Fibroblast of lung (primary cell): ENCODE results near the gene CBFB. TPM values are rescaled to one million over a fixed set of nuclear protein-coding genes. Genes with fewer than 3 reads are reported as not detected.

ENCODE experiments used
- DNase-seq, 2 donors: peaks; one replicate each; pipeline versions ENCODE4 v3.0.0 to v3.0.0-alpha.2; 2010; ENCODE audit warnings: low read depth in 2 of 2
- H2AFZ ChIP-seq: 2 replicates; pipeline ENCODE4 v1.5.1; 2012; ENCODE audit warnings: low read length, control low read depth, inconsistent platforms
- H3K27ac ChIP-seq: 2 replicates; pipeline ENCODE4 v1.5.1; 2011; ENCODE audit warnings: low read length, control low read depth; ENCODE audit not compliant: insufficient read depth
- H3K27me3 ChIP-seq: 2 replicates; pipeline ENCODE4 v1.5.1; 2011; ENCODE audit warnings: mild to moderate bottlenecking, low read length; ENCODE audit not compliant: control insufficient read depth, insufficient read depth
- H3K36me3 ChIP-seq: 2 replicates; pipeline ENCODE4 v1.5.1; 2011; ENCODE audit warnings: low read length; ENCODE audit not compliant: control insufficient read depth, insufficient read depth
- H3K4me1 ChIP-seq: 2 replicates; pipeline ENCODE4 v1.5.1; 2011; ENCODE audit warnings: low read length; ENCODE audit not compliant: control insufficient read depth, insufficient read depth; ENCODE audit errors: extremely low read depth
- H3K4me2 ChIP-seq: 2 replicates; pipeline ENCODE4 v1.5.1; 2011; ENCODE audit warnings: low read length, control low read depth; ENCODE audit not compliant: insufficient read depth; ENCODE audit errors: extremely low read depth
- H3K4me3 ChIP-seq, 4 experiments: fragments of 200-600 bp in 1 of 4; sonication (generic) in 1 of 4; replicated peaks in 1 of 4; 2 replicates each; pipeline ENCODE4 v1.5.1; 2011 to 2016; ENCODE audit warnings: low read length in 4 of 4, low read depth in 3 of 4, mild to moderate bottlenecking in 3 of 4, control low read depth in 2 of 4, inconsistent platforms in 1 of 4, mixed read lengths in 1 of 4; ENCODE audit not compliant: insufficient read depth in 1 of 4; ENCODE audit errors: control extremely low read depth in 1 of 4
- H3K79me2 ChIP-seq: 2 replicates; pipeline ENCODE4 v1.5.1; 2012; ENCODE audit warnings: mild to moderate bottlenecking, low read length, inconsistent platforms; ENCODE audit not compliant: control insufficient read depth, insufficient read depth
- H3K9ac ChIP-seq: 2 replicates; pipeline ENCODE4 v1.5.1; 2011; ENCODE audit warnings: mild to moderate bottlenecking, low read length, control low read depth; ENCODE audit not compliant: insufficient read depth
- H3K9me3 ChIP-seq: 2 replicates; pipeline ENCODE4 v1.5.1; 2012; ENCODE audit warnings: low read depth, low read length; ENCODE audit not compliant: control insufficient read depth, insufficient read depth
- H4K20me1 ChIP-seq: 2 replicates; pipeline ENCODE4 v1.5.1; 2011; ENCODE audit warnings: low read length; ENCODE audit not compliant: control insufficient read depth, insufficient read depth; ENCODE audit errors: extremely low read depth
- CTCF ChIP-seq, 2 donors: IDR thresholded peaks in 1 of 2; conservative IDR thresholded peaks in 1 of 2; 1 replicate in 1 of 2; 2 replicates in 1 of 2; pipeline ENCODE4 v1.5.1; 2011 to 2012; ENCODE audit warnings: low read length in 2 of 2, control low read depth in 1 of 2, inconsistent platforms in 1 of 2, low read depth in 1 of 2, mild to moderate bottlenecking in 1 of 2
- EZH2 ChIP-seq: IDR thresholded peaks from 2 replicates; pipeline ENCODE4 v1.5.1; 2012; ENCODE audit warnings: low read length, control low read depth, mild to moderate bottlenecking; ENCODE audit errors: missing control alignments
- polyA plus RNA-seq, 2 donors: library from polyadenylated mRNA; depleted of rRNA in 1 of 2; stranded (reverse) in 1 of 2; unstranded in 1 of 2; fragments of >200 nt; gene quantifications; 2 replicates each; pipeline ENCODE4 v1.2.1, GENCODE V29; 2011 to 2012; ENCODE audit warnings: missing spikeins in 1 of 2
- total RNA-seq: library from RNA; depleted of rRNA; stranded (reverse); fragments of >200 nt; gene quantifications from 2 replicates; pipeline ENCODE4 v1.2.1, GENCODE V29; 2014

CBFB gene
- total and polyA plus RNA-seq, 2 donors (not counting 1 experiment from before 2014, with no cell fraction given) = 51.7 to 64.1 TPM

- H3K79me2 ChIP-seq = peaks cover 46% of the 10 kb centered on the region
Observed at GRCh38 chr16:67112591-67113399, 83.8 kb downstream of the CBFB start.

DNA sequence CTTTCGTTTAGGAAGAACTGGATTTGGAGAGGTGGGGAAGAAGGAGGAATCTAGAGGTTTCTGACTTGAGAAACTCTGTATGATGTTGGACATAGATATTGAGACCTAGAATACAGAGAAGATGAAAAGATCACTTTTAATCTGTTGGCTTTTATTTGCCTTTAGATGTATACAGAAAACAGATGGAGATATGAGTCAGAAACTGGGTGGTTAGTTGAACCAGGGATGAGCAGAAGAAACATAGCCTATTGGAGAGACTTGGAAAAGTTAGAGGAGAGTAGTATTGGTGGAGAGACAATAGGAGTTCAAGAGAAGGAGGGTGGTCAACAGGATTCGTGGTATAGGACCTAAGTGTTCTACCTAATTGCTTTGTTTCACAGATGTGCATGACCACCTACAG, 85.8 kb downstream of the CBFB start:
- Histone ChIP-seq H3K27me3 (no peaks in the 10 kb centered on the region), H3K4me1 (peaks cover 14% of the 10 kb centered on the region), H3K36me3 (no peaks in the 10 kb centered on the region), H3K4me3 (no peak overlapping the region), H3K27ac (peak overlapping the region; percentile 72), H3K9me3 (no peaks in the 10 kb centered on the region), H3K9ac (no peak overlapping the region), H2AFZ (no peak overlapping the region), H3K79me2 (peaks cover 46% of the 10 kb centered on the region), H4K20me1 (no peaks in the 10 kb centered on the region), H3K4me2 (peak overlapping the region; percentile 64)
- peak in 1 of 2 donors; percentile 19 for DNase-seq
- no peak for TF ChIP-seq CTCF (conservative IDR thresholded peaks at IDR 0.05 in 1 of 2, IDR thresholded peaks at IDR 0.05 in 1 of 2; ENCODE audit: low read depth in 1 of 2, low read length in 2 of 2)
- TF ChIP-seq EZH2 = no peak

More at GRCh38 chr16:67112591-67113399, 83.8 kb downstream of the CBFB start:
- no peaks in the 10 kb centered on the region for H3K36me3 ChIP-seq
- H3K27ac ChIP-seq = no peak overlapping the region
- no peaks in the 10 kb centered on the region for H3K9me3 ChIP-seq
- H3K27me3 ChIP-seq = no peaks in the 10 kb centered on the region
- peaks cover 19% of the 10 kb centered on the region for H3K4me1 ChIP-seq
- no peaks in the 10 kb centered on the region for H4K20me1 ChIP-seq
- DNase-seq = no peak
- H2AFZ ChIP-seq = no peak overlapping the region
- H3K4me2 ChIP-seq = no peak overlapping the region
- no peak overlapping the region for H3K4me3 ChIP-seq
- H3K9ac ChIP-seq = no peak overlapping the region
- no peak for TF ChIP-seq CTCF (conservative IDR thresholded peaks at IDR 0.05 in 1 of 2, IDR thresholded peaks at IDR 0.05 in 1 of 2; ENCODE audit: low read depth in 1 of 2, low read length in 2 of 2)
- TF ChIP-seq EZH2 = no peak

GRCh38 chr16:67115639-67116038, 86.7 kb downstream of the CBFB start:
- Histone ChIP-seq H3K27ac (peak overlapping the region; percentile 72), H4K20me1 (no peaks in the 10 kb centered on the region), H3K4me2 (peak overlapping the region; percentile 34), H3K4me1 (peaks cover 13% of the 10 kb centered on the region), H2AFZ (no peak overlapping the region), H3K27me3 (no peaks in the 10 kb centered on the region), H3K9me3 (no peaks in the 10 kb centered on the region), H3K36me3 (no peaks in the 10 kb centered on the region), H3K4me3 (no peak overlapping the region), H3K9ac (no peak overlapping the region), H3K79me2 (peaks cover 38% of the 10 kb centered on the region)
- DNase-seq = peak; percentile 67 to 93
- no peak for TF ChIP-seq CTCF (conservative IDR thresholded peaks at IDR 0.05 in 1 of 2, IDR thresholded peaks at IDR 0.05 in 1 of 2; ENCODE audit: low read depth in 1 of 2, low read length in 2 of 2)
- TF ChIP-seq EZH2 = no peak
